ENCODE data around the gene CCNY.
"Not testable (repeated sequence)": the region's sequence is repeated elsewhere in the genome, so short reads cannot be mapped to it uniquely, and the experiment has no call there.

DNA sequence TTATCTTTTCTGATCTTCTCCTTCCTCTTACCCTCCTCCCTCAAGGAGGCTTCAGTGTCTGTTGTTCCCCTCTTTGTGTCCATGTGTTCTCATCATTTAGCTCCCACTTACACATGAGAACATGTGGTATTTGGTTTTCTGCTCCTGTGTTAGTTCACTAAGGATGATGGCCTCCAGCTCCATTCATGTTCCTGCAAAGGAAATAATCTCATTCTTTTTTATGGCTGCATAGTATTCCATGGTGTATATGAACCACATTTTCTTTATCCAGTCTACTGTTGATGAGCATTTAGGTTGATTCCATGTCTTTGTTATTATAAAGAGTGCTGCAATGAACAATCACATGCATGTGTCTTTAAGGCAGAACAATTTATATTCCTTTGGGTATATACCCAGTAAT is 21.1 kb upstream of the CCNY start:
- not testable (repeated sequence) for TF ChIP-seq POLR2A, POLR2AphosphoS5 (IDR thresholded peaks at IDR 0.05; ENCODE audit: low read depth, low read length)
